Measurements from ENCODE around the gene ALOX5. TPM values are rescaled to one million over a fixed set of nuclear protein-coding genes. Genes with fewer than 3 reads are reported as not detected.

ALOX5 gene
- polyA plus RNA-seq, 3 donors from 2014 or later: 0.99 to 8.0 (median 1.9) TPM

Other genes starting within 250 kb of the ALOX5 start
- not detected for gene OR13A1, start 58.6 kb upstream of the ALOX5 start, polyA plus RNA-seq

Measured in immature natural killer cell (primary cell).